Measurements from ENCODE around the gene DMTF1. TPM values are rescaled to one million over a fixed set of nuclear protein-coding genes. Genes with fewer than 3 reads are reported as not detected.
"Not testable (repeated sequence)": the region's sequence is repeated elsewhere in the genome, so short reads cannot be mapped to it uniquely, and the experiment has no call there.

Gene DMTF1
- total RNA-seq, 1 donor: 98.9 TPM

DNA sequence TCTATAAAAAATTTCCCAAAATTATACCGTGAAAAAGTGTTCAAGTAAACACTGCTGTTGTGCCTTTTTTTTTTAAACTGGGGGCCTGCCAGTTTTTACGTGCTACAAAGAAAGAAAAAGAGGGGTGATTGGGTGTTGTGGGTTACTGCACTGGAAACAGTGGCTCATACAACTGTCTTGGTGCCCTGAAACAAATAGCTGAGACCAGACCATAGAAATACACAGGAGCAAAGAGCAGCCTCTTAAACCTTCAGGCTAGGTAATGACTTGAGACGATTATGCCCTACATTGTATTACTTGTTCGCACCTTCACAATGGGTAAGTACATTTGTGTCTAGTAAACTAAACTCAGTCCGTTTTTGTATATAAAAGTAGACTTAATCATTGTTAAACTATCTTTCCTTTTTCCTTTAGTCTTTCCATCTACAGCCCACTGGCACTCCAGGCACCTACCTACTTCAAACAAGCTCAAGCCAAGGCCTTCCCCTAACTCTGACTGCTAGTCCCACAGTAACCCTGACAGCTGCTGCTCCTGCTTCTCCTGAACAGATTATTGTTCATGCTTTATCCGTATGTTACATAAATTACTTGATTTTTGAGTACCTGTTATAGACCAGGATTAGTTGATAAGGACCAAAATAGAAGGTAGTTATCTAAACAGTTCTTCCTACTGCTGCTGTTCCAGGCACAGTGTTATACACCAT lies 40.7 kb downstream of the DMTF1 start:
- DNase-seq (ENCODE audit: low read depth): no peak
- TF ChIP-seq, protein P1, sequence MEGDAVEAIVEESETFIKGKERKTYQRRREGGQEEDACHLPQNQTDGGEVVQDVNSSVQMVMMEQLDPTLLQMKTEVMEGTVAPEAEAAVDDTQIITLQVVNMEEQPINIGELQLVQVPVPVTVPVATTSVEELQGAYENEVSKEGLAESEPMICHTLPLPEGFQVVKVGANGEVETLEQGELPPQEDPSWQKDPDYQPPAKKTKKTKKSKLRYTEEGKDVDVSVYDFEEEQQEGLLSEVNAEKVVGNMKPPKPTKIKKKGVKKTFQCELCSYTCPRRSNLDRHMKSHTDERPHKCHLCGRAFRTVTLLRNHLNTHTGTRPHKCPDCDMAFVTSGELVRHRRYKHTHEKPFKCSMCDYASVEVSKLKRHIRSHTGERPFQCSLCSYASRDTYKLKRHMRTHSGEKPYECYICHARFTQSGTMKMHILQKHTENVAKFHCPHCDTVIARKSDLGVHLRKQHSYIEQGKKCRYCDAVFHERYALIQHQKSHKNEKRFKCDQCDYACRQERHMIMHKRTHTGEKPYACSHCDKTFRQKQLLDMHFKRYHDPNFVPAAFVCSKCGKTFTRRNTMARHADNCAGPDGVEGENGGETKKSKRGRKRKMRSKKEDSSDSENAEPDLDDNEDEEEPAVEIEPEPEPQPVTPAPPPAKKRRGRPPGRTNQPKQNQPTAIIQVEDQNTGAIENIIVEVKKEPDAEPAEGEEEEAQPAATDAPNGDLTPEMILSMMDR (IDR thresholded peaks at IDR 0.05; ENCODE audit: insufficient read depth, low read depth, low read length): no peak
- no peak overlapping the region for H3K4me3 ChIP-seq (ENCODE audit: low read depth, low read length)

DNA sequence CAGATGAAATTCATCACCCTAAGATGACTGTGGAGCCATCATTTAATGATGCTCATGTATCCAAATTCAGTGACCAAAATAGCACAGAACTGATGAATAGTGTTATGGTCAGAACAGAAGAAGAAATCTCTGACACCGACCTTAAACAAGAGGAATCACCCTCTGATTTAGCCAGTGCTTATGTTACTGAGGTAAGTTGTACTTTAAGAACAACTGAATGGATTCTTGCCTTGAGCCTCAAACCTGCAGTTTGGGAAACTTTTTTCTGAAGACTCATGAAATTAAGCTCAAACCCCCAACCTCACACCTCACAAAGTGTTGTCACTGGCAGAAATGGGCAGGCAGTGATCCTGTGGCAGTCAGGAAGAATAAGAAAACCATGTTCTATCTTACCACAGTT lies 41.7 kb downstream of the DMTF1 start:
- TF ChIP-seq, protein P1 (IDR thresholded peaks at IDR 0.05; ENCODE audit: insufficient read depth, low read depth, low read length): no peak
- no peak overlapping the region for H3K4me3 ChIP-seq (ENCODE audit: low read depth, low read length)
- no peak for DNase-seq (ENCODE audit: low read depth)

- TF ChIP-seq, protein P1 (IDR thresholded peaks at IDR 0.05; ENCODE audit: insufficient read depth, low read depth, low read length): no peak
- H3K4me3 ChIP-seq (ENCODE audit: low read depth, low read length): no peak overlapping the region
- no peak for DNase-seq (ENCODE audit: low read depth)
Observed at GRCh38 chr7:87199241-87199640, 47.0 kb downstream of the DMTF1 start.

GRCh38 chr7:87199700-87200450 lies 47.6 kb downstream of the DMTF1 start:
- H3K4me3 ChIP-seq (ENCODE audit: low read depth, low read length): no peak overlapping the region
- DNase-seq (ENCODE audit: low read depth): no peak
- TF ChIP-seq, protein P1 (IDR thresholded peaks at IDR 0.05; ENCODE audit: insufficient read depth, low read depth, low read length): no peak

GRCh38 chr7:87202208-87202607 lies 50.0 kb downstream of the DMTF1 start:
- TF ChIP-seq, protein P1 (IDR thresholded peaks at IDR 0.05; ENCODE audit: insufficient read depth, low read depth, low read length): no peak
- no peak for DNase-seq (ENCODE audit: low read depth)
- H3K4me3 ChIP-seq (ENCODE audit: low read depth, low read length): no peak overlapping the region

DNA sequence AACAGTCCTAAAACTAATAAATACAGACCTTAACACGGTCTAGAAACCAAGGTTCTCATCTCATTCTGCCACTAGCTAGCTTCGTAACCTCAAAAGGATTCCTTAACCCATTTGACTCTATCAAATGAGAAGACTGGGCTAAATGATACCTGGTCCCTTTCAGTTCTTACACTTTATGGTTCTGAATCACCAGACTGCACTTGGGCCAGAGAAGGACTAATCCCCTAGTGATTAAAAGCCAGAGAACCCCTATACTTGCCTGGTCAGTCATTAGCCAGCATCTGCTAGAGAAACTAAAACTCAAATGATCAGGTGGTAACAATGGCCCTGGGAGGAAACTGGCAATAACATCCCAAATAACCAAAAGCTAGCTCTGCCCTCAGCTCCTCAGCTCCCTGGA lies 50.5 kb downstream of the DMTF1 start:
- DNase-seq (ENCODE audit: low read depth): no peak
- TF ChIP-seq, protein P1 (IDR thresholded peaks at IDR 0.05; ENCODE audit: insufficient read depth, low read depth, low read length): no peak
- H3K4me3 ChIP-seq (ENCODE audit: low read depth, low read length): no peak overlapping the region

- not testable (repeated sequence) for DNase-seq (ENCODE audit: low read depth); H3K4me3 ChIP-seq (ENCODE audit: low read depth, low read length)
Observed at GRCh38 chr7:87203929-87204328, 51.7 kb downstream of the DMTF1 start.
